ENCODE measurements around the gene CFAP77. TPM values are rescaled to one million over a fixed set of nuclear protein-coding genes. Genes with fewer than 3 reads are reported as not detected.

The CFAP77 gene
- total and polyA plus RNA-seq, 9 donors = 0.11 to 13.8 (median 0.47) TPM; not detected in 4

GRCh38 chr9:132494857-132495256 lies 84.8 kb downstream of the CFAP77 start:
- no peak for DNase-seq
- Histone ChIP-seq H3K27me3 (no peaks in the 10 kb centered on the region), H3K27ac (no peak overlapping the region), H3K36me3 (no peaks in the 10 kb centered on the region), H3K9me3 (no peaks in the 10 kb centered on the region), H3K4me3 (no peak overlapping the region), H3K4me1 (ENCODE audit: insufficient read depth) (no peaks in the 10 kb centered on the region)
- TF ChIP-seq POLR2A (IDR thresholded peaks at IDR 0.05) = no peak
- no peak for TF ChIP-seq CTCF (IDR thresholded peaks at IDR 0.05)
- no peak for TF ChIP-seq EP300 (IDR thresholded peaks at IDR 0.05)
- intact Hi-C loops (cut with DNase I) = no loop called here
- WGBS, 3 donors = 86 to 94% (median 93%) methylated on average over 2 of the region's 2 CpGs

- no peak overlapping the region for H3K27ac ChIP-seq
- H3K9me3 ChIP-seq = no peaks in the 10 kb centered on the region
- intact Hi-C loops (cut with DNase I) = no loop called here
- DNase-seq = no peak
- H3K4me3 ChIP-seq = no peak overlapping the region
- 86 to 90% (median 88%) methylated on average over 16 of the region's 16 CpGs for WGBS, 3 donors
- no peaks in the 10 kb centered on the region for H3K27me3 ChIP-seq
- no peaks in the 10 kb centered on the region for H3K36me3 ChIP-seq
- TF ChIP-seq EP300 (IDR thresholded peaks at IDR 0.05) = no peak
- TF ChIP-seq POLR2A (IDR thresholded peaks at IDR 0.05) = no peak
- no peak for TF ChIP-seq CTCF (IDR thresholded peaks at IDR 0.05)
- H3K4me1 ChIP-seq (ENCODE audit: insufficient read depth) = no peaks in the 10 kb centered on the region
Observed at GRCh38 chr9:132497731-132498130, 87.7 kb downstream of the CFAP77 start.

- H3K4me3 ChIP-seq = no peak overlapping the region
- H3K27me3 ChIP-seq = no peaks in the 10 kb centered on the region
- H3K4me1 ChIP-seq (ENCODE audit: insufficient read depth) = no peaks in the 10 kb centered on the region
- no peak overlapping the region for H3K27ac ChIP-seq
- intact Hi-C loops (cut with DNase I) = no loop called here
- TF ChIP-seq CTCF (IDR thresholded peaks at IDR 0.05) (no peak), EP300 (IDR thresholded peaks at IDR 0.05) (no peak), POLR2A (IDR thresholded peaks at IDR 0.05) (no peak)
- no peaks in the 10 kb centered on the region for H3K36me3 ChIP-seq
- no peak for DNase-seq
- 30 to 37% (median 32%) methylated on average over 20 of the region's 20 CpGs for WGBS, 3 donors
- no peaks in the 10 kb centered on the region for H3K9me3 ChIP-seq
Observed at GRCh38 chr9:132498531-132499210, 88.7 kb downstream of the CFAP77 start.

DNA sequence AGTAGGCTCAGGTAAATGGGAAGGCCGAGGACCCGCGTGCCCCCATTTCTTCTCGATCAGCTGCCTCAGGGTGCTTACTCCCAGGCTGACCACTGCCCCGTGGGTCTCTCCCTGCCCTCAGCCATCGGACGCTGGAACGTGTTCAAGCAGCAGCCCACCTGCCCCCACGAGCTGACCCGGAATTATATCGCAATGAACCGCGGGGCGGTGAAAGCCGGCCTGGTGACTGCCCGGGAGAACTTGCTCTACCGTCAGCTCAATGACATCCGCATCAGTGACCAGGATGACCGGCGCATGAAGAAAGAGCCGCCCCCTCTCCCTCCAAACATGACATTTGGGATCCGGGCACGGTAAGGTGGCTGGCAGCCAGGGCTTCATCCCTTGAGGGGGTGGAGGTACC lies 89.2 kb downstream of the CFAP77 start:
- H3K27ac ChIP-seq = no peak overlapping the region
- H3K9me3 ChIP-seq = no peaks in the 10 kb centered on the region
- no peak for DNase-seq
- no peaks in the 10 kb centered on the region for H3K27me3 ChIP-seq
- WGBS, 3 donors = 77 to 86% (median 83%) methylated on average over 23 of the region's 23 CpGs
- intact Hi-C loops (cut with DNase I) = no loop called here
- H3K4me1 ChIP-seq (ENCODE audit: insufficient read depth) = no peaks in the 10 kb centered on the region
- no peak overlapping the region for H3K4me3 ChIP-seq
- TF ChIP-seq EP300 (IDR thresholded peaks at IDR 0.05) = no peak
- TF ChIP-seq POLR2A (IDR thresholded peaks at IDR 0.05) = no peak
- TF ChIP-seq CTCF (IDR thresholded peaks at IDR 0.05) = no peak
- no peaks in the 10 kb centered on the region for H3K36me3 ChIP-seq
